K562 (cell line): ENCODE data around the gene CYB5R3. TPM values are rescaled to one million over a fixed set of nuclear protein-coding genes. Genes with fewer than 3 reads are reported as not detected.

Experiments used
- ATAC-seq: fragments of 200-7000 bp; cut with Tn5 transposase; 3 replicates; pipeline ENCODE4 v1.9.1; 2020; ENCODE audit warnings: moderate library complexity
- BruUV-seq: library from RNA; stranded (reverse); fragments of 400-500 nt; replicated peaks from 2 replicates; lab custom pipeline; 2021; lab: Mats Ljungman, UMichigan
- CTCF ChIA-PET: fragments of 300-600 bp; formaldehyde crosslinking; extraction: SDS; loops from one replicate; lab custom pipeline; 2021; ENCODE audit warnings: low intra/inter-chr PET ratio; lab: Yijun Ruan, JAX
- POLR2A ChIA-PET: fragments of 300-600, 350-650 bp; sonication (Branson Sonifier 250); formaldehyde crosslinking; extraction: SDS; loops from one replicate; lab custom pipeline; 2021; ENCODE audit warnings: antibody characterized with exemption, inconsistent platforms; lab: Yijun Ruan, JAX
- DNase-seq, 4 experiments: peaks; one replicate each; pipeline versions ENCODE4 v3.0.0 to v3.0.0-alpha.2; 2011 to 2018; ENCODE audit warnings: low spot score in 3 of 4, mixed read lengths in 3 of 4; ENCODE audit errors: extremely low read depth in 1 of 4
- FAIRE-seq: peaks from 2 replicates; lab custom pipeline; 2011; peaks lifted over from hg19 to GRCh38; lab: Jason Lieb, UNC
- H2AFZ ChIP-seq: 2 replicates; pipeline ENCODE4 v1.6.0; 2011; ENCODE audit warnings: low read depth, low read length, control low read depth, inconsistent platforms
- H3K27ac ChIP-seq: fragments of 200-600 bp; 3 replicates; pipeline ENCODE4 v1.8.0; 2011; ENCODE audit warnings: low read depth, mild to moderate bottlenecking, control low read depth, inconsistent platforms, low read length, moderate library complexity, mixed read lengths; ENCODE audit errors: extremely low read depth
- H3K27me3 ChIP-seq, 2 experiments: fragments of 300-600 bp in 1 of 2; 2 replicates in 1 of 2; 3 replicates in 1 of 2; pipeline versions ENCODE4 v1.6.0 to v1.8.0; 2011; ENCODE audit warnings: inconsistent platforms in 2 of 2, low read length in 2 of 2, mild to moderate bottlenecking in 1 of 2, mixed read lengths in 1 of 2, moderate library complexity in 1 of 2; ENCODE audit not compliant: control insufficient read depth in 2 of 2, insufficient read depth in 2 of 2
- H3K36me3 ChIP-seq: fragments of 300-600 bp; 3 replicates; pipeline ENCODE4 v1.8.0; 2011; ENCODE audit warnings: mild to moderate bottlenecking, low read length, inconsistent platforms; ENCODE audit not compliant: control insufficient read depth, insufficient read depth
- H3K4me1 ChIP-seq, 2 experiments: fragments of 200-600 bp in 1 of 2; replicated peaks in 1 of 2; 2 replicates in 1 of 2; 3 replicates in 1 of 2; pipeline versions ENCODE4 v1.5.1 to v1.8.0; 2011; ENCODE audit warnings: inconsistent platforms in 2 of 2, low read length in 2 of 2, mild to moderate bottlenecking in 1 of 2, mixed read lengths in 1 of 2, moderate library complexity in 1 of 2; ENCODE audit not compliant: control insufficient read depth in 2 of 2, insufficient read depth in 2 of 2
- H3K4me2 ChIP-seq: 2 replicates; pipeline ENCODE4 v1.6.1; 2011; ENCODE audit warnings: low read length, control low read depth, inconsistent platforms, mixed read lengths; ENCODE audit not compliant: insufficient read depth
- H3K4me3 ChIP-seq: fragments of 200-600 bp; sonication (generic), shearing (Covaris generic); 2 replicates; pipeline ENCODE4 v1.5.1; 2016; ENCODE audit warnings: control low read depth, inconsistent platforms
- H3K79me2 ChIP-seq: fragments of 200-600 bp; 3 replicates; pipeline ENCODE4 v1.8.0; 2011; ENCODE audit warnings: low read length, inconsistent platforms; ENCODE audit not compliant: control insufficient read depth, insufficient read depth
- H3K9ac ChIP-seq, 2 experiments: 2 replicates each; pipeline versions ENCODE4 v1.6.0 to v1.6.1; 2011; ENCODE audit warnings: low read depth in 2 of 2, low read length in 2 of 2, control low read depth in 1 of 2, inconsistent platforms in 1 of 2, mild to moderate bottlenecking in 1 of 2, mixed read lengths in 1 of 2; ENCODE audit not compliant: insufficient read depth in 1 of 2
- H3K9me1 ChIP-seq: one replicate; pipeline ENCODE4 v1.6.0; 2011; ENCODE audit warnings: inconsistent platforms, mild to moderate bottlenecking, low read length, moderate library complexity; ENCODE audit not compliant: control insufficient read depth, insufficient read depth
- H3K9me3 ChIP-seq: replicated peaks from 2 replicates; pipeline ENCODE4 v1.5.1; 2011; ENCODE audit warnings: low read depth, low read length, inconsistent platforms; ENCODE audit not compliant: control insufficient read depth, insufficient read depth
- H4K20me1 ChIP-seq: replicated peaks from 2 replicates; pipeline ENCODE4 v1.6.1; 2011; ENCODE audit warnings: low read length, inconsistent platforms, mixed read lengths; ENCODE audit not compliant: control insufficient read depth, insufficient read depth
- CHD4 ChIP-seq: fragments of 200-600 bp; sonication (generic); IDR thresholded peaks from 3 replicates; pipeline ENCODE4 v1.6.1; 2012; ENCODE audit warnings: low read depth, mild to moderate bottlenecking, mixed read lengths, low read length, inconsistent platforms; ENCODE audit not compliant: insufficient read depth, insufficient replicate concordance, poor library complexity, severe bottlenecking
- ESRRB ChIP-seq: fragments of 250-450 bp; sonication (Bioruptor Pico); IDR thresholded peaks from 2 replicates; pipeline ENCODE4 v1.5.0; 2020; ENCODE audit warnings: mild to moderate bottlenecking, moderate library complexity, borderline replicate concordance
- GATAD2A ChIP-seq: fragments of 450-650 bp; IDR thresholded peaks from 2 replicates; pipeline ENCODE4 v1.6.1; 2017
- TCF7L2 ChIP-seq: fragments of 150-350 bp; IDR thresholded peaks from 2 replicates; pipeline ENCODE4 v1.6.1; 2016; ENCODE audit warnings: low read depth, mild to moderate bottlenecking, low read length, moderate library complexity
- WGBS: fragments of 100-300 bp; shearing (Covaris generic); methylation state at CpG from one replicate; pipeline ENCODE4 v1.1.6; 2016; ENCODE audit warnings: low coverage, mixed read lengths; ENCODE audit not compliant: insufficient coverage; ENCODE audit errors: missing lambda C conversion rate; 5-methylcytosine and 5-hydroxymethylcytosine counted together
- in situ Hi-C: fragments of 300-500 bp; cut with MboI; formaldehyde crosslinking; loops from 4 replicates; pipeline ENCODE4 v1.15.0; 2018; ENCODE audit warnings: inconsistent platforms, mixed read lengths
- intact Hi-C: fragments of 100-400 bp; cut with micrococcal nuclease; formaldehyde crosslinking; loops from 2 replicates; pipeline ENCODE4 v1.14.2; 2022
- polyA plus RNA-seq, 8 experiments: library from polyadenylated mRNA; depleted of rRNA in 4 of 8; stranded (reverse) in 5 of 8; unstranded in 3 of 8; fragments of >200 nt; fragmentation: Nextera tagmentation in 2 of 8; fragmentation: Illumina TruSeq in 1 of 8; extraction: Ambion mirVana in 2 of 8; extraction: Trizol in 1 of 8; gene quantifications; 2 replicates each; pipeline versions ENCODE4 v1.2.1 to v1.2.3, GENCODE V29; 2011 to 2014; ENCODE audit warnings: inconsistent platforms in 1 of 8, missing spikeins in 1 of 8
- total RNA-seq, 7 experiments: library from RNA; depleted of rRNA in 6 of 7; stranded (reverse); fragments of >200 nt in 6 of 7; fragmentation: Illumina TruSeq in 2 of 7; extraction: Trizol in 2 of 7; gene quantifications; 2 replicates each; pipeline versions ENCODE4 v1.2.1 to v1.2.3, GENCODE V29; 2011 to 2021; ENCODE audit warnings: low replicate concordance in 1 of 7
- TF ChIP-seq, protein P1 (sequence below): fragments of 450-650 bp; formaldehyde crosslinking; IDR thresholded peaks from 2 replicates; pipeline ENCODE4 v1.4.0; 2020; ENCODE audit warnings: mild to moderate bottlenecking, moderate library complexity

CYB5R3 gene
- total and polyA plus RNA-seq, 9 of the 15 experiments (the other 6 are each of a cell fraction or from before 2014, with no cell fraction given), result 1.4 to 66.8 (median 23.4) TPM

DNA sequence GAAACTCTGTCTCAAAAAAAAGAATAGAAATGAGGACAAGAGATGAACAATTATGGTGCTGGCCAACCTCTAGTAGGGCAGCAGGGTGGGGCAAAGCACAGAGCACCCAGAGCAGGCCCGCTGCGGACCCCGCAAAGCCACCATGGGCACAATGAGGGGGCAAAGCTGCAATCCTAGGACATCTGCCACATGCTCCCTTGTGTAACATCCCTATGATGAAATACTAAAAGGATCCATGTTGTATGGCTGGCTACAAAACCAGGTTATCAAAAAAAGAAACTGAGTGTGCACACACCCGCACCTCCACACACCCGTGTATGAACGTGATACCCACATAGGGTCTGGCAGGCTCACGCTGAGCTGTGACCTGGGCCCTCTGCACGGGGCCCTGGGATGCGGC, 16.2 kb downstream of the CYB5R3 start:
- H3K36me3 ChIP-seq, result peaks cover 55% of the 10 kb centered on the region; the same call in 1 of the 3 replicates
- no peak overlapping the region for H3K4me3 ChIP-seq
- in situ Hi-C loops (no loop called here), intact Hi-C loops (no loop called here)
- no TSS peak for BruUV-seq
- 93% methylated on average over 9 of the region's 9 CpGs for WGBS
- no peak overlapping the region for H3K9ac ChIP-seq
- H4K20me1 ChIP-seq, result no peaks in the 10 kb centered on the region
- H3K9me3 ChIP-seq, result no peaks in the 10 kb centered on the region
- H3K4me1 ChIP-seq, result peaks cover 0 to 8% of the 10 kb centered on the region in 2 experiments; a peak in 1 of 5 replicates
- FAIRE-seq (no peak), ATAC-seq (no peak), DNase-seq (no peak)
- no peaks in the 10 kb centered on the region for H3K79me2 ChIP-seq
- H3K4me2 ChIP-seq, result no peak overlapping the region
- no peak overlapping the region for H3K27ac ChIP-seq
- no peak overlapping the region for H2AFZ ChIP-seq
- CTCF ChIA-PET, result no interaction called here
- POLR2A ChIA-PET, result interaction anchor here (0.6 to 2.2 kb wide), 4 partner anchors 18 to 339 kb away, joined by 3 to 15 read pairs (median 3); partner anchors contain the start of genes POLDIP3 and SERHL2
- no peaks in the 10 kb centered on the region for H3K27me3 ChIP-seq
- H3K9me1 ChIP-seq, result no peaks in the 10 kb centered on the region
- TF ChIP-seq ESRRB (CRISPR knock-in tag), result no peak
- TF ChIP-seq, protein P1, sequence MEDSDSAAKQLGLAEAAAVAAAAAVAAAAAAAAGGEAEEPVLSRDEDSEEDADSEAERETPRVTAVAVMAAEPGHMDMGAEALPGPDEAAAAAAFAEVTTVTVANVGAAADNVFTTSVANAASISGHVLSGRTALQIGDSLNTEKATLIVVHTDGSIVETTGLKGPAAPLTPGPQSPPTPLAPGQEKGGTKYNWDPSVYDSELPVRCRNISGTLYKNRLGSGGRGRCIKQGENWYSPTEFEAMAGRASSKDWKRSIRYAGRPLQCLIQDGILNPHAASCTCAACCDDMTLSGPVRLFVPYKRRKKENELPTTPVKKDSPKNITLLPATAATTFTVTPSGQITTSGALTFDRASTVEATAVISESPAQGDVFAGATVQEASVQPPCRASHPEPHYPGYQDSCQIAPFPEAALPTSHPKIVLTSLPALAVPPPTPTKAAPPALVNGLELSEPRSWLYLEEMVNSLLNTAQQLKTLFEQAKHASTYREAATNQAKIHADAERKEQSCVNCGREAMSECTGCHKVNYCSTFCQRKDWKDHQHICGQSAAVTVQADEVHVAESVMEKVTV (CRISPR knock-in tag), result no peak
- TF ChIP-seq TCF7L2, result no peak
- TF ChIP-seq GATAD2A, result no peak
- TF ChIP-seq CHD4, result no peak
